RWPE2 (cell line): ENCODE measurements around the gene KCNC1.

Source experiments
- ATAC-seq: fragments of 200-7000 bp; cut with Tn5 transposase; 3 replicates; pipeline ENCODE4 v1.9.1; 2021; ENCODE audit warnings: low read depth
- DNase-seq: peaks from one replicate; pipeline ENCODE4 v3.0.0-alpha.2; 2020; ENCODE audit warnings: low spot score
- H3K27ac ChIP-seq: fragments of 450-650 bp; 2 replicates; pipeline ENCODE4 v1.5.1; 2017; ENCODE audit warnings: mild to moderate bottlenecking; ENCODE audit not compliant: poor library complexity, severe bottlenecking
- H3K27me3 ChIP-seq: fragments of 250-450 bp; sonication (Bioruptor Pico); 2 replicates; pipeline ENCODE4 v1.5.1; 2021; ENCODE audit warnings: mild to moderate bottlenecking, moderate library complexity; ENCODE audit not compliant: insufficient read depth, poor library complexity, severe bottlenecking
- H3K36me3 ChIP-seq: fragments of 250-450 bp; sonication (Bioruptor Pico); 2 replicates; pipeline ENCODE4 v1.5.1; 2020; ENCODE audit warnings: low read depth, mild to moderate bottlenecking, moderate library complexity
- H3K4me1 ChIP-seq: fragments of 250-450 bp; sonication (Bioruptor Pico); 2 replicates; pipeline ENCODE4 v1.5.1; 2021; ENCODE audit warnings: mild to moderate bottlenecking, moderate library complexity; ENCODE audit not compliant: insufficient read depth, poor library complexity, severe bottlenecking
- H3K4me3 ChIP-seq: fragments of 250-450 bp; sonication (Bioruptor Pico); 2 replicates; pipeline ENCODE4 v1.5.1; 2021; ENCODE audit warnings: mild to moderate bottlenecking, moderate library complexity; ENCODE audit not compliant: severe bottlenecking
- H3K9me3 ChIP-seq: fragments of 250-450 bp; sonication (Bioruptor Pico); 2 replicates; pipeline ENCODE4 v1.5.1; 2021; ENCODE audit warnings: mild to moderate bottlenecking, moderate library complexity; ENCODE audit not compliant: severe bottlenecking
- CTCF ChIP-seq: fragments of 450-650 bp; IDR thresholded peaks from one replicate; pipeline ENCODE4 v1.5.1; 2017; ENCODE audit warnings: mild to moderate bottlenecking, moderate library complexity; ENCODE audit not compliant: poor library complexity, severe bottlenecking

The KCNC1 gene

GRCh38 chr11:17748044-17748443, 13.5 kb downstream of the KCNC1 start:
- no peak overlapping the region for H3K27ac ChIP-seq
- no peaks in the 10 kb centered on the region for H3K9me3 ChIP-seq
- H3K4me3 ChIP-seq, result no peak overlapping the region
- no peaks in the 10 kb centered on the region for H3K36me3 ChIP-seq
- no peak for TF ChIP-seq CTCF
- no peaks in the 10 kb centered on the region for H3K4me1 ChIP-seq
- ATAC-seq (no peak), DNase-seq (no peak)
- no peaks in the 10 kb centered on the region for H3K27me3 ChIP-seq

GRCh38 chr11:17748761-17749721, 14.5 kb downstream of the KCNC1 start:
- ATAC-seq, result no peak
- Histone ChIP-seq H3K4me3 (no peak overlapping the region), H3K36me3 (no peaks in the 10 kb centered on the region), H3K4me1 (no peaks in the 10 kb centered on the region), H3K9me3 (no peaks in the 10 kb centered on the region), H3K27me3 (no peaks in the 10 kb centered on the region), H3K27ac (no peak overlapping the region)
- no peak for DNase-seq
- TF ChIP-seq CTCF, result no peak

- Histone ChIP-seq H3K27ac (no peak overlapping the region), H3K9me3 (no peaks in the 10 kb centered on the region), H3K4me1 (no peaks in the 10 kb centered on the region), H3K4me3 (no peak overlapping the region), H3K27me3 (no peaks in the 10 kb centered on the region), H3K36me3 (no peaks in the 10 kb centered on the region)
- ATAC-seq (no peak), DNase-seq (no peak)
- no peak for TF ChIP-seq CTCF
Measured at GRCh38 chr11:17750013-17750800, 15.6 kb downstream of the KCNC1 start.

GRCh38 chr11:17750801-17751165, 16.2 kb downstream of the KCNC1 start:
- Histone ChIP-seq H3K9me3 (no peaks in the 10 kb centered on the region), H3K4me1 (no peaks in the 10 kb centered on the region), H3K36me3 (no peaks in the 10 kb centered on the region), H3K27me3 (no peaks in the 10 kb centered on the region), H3K27ac (no peak overlapping the region), H3K4me3 (no peak overlapping the region)
- TF ChIP-seq CTCF, result no peak
- ATAC-seq (no peak), DNase-seq (no peak)
